GM21737 (cell line): ENCODE data around the gene INSR.
"Not testable (repeated sequence)": the region's sequence is repeated elsewhere in the genome, so short reads cannot be mapped to it uniquely, and the experiment has no call there.

ENCODE experiments used
- ATAC-seq: cut with Tn5 transposase; IDR thresholded peaks from one replicate; pipeline ENCODE4 v1.9.1; 2021; ENCODE audit warnings: mild to moderate bottlenecking, moderate library complexity; ENCODE audit not compliant: unreplicated experiment

The INSR gene

GRCh38 chr19:7258840-7259395 lies 35.3 kb downstream of the INSR start:
- ATAC-seq: no peak

DNA sequence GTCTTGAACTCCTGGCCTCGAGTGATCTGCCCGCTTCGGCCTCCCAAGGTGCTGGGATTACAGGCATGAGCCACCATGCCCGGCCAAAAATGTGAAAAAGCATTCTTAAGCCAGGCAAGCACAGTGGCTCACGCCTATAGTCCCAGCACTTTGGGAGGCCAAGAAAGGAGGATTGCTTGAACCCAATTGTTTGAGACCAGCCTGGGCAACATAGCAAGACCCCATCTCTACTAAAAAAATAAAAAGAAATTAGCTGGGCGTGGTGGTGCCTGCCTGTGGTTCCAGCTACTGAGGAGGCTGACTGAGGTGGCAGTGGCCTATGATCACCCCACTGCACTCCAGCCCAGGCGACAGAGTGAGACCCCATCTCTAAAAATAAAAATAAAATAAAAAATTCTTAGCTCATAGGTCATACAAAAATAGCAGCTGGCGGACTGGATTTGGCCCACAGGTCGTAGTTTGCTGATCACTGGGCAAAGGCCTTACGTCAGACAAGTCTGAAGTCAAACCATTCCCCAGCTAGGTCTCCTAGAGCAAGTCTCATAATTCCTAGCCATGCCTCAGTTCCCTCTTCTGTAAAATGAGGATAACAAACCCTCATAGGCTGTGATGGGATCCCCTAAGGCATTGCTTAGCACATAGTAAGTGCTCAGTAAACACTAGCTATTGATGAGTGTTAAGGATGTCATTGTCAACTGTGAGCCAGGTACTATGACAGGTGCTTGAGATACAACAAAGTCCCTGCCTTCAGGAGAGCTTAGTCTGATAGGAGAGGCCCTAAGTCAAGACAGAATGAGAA lies 36.0 kb downstream of the INSR start:
- no peak for ATAC-seq

DNA sequence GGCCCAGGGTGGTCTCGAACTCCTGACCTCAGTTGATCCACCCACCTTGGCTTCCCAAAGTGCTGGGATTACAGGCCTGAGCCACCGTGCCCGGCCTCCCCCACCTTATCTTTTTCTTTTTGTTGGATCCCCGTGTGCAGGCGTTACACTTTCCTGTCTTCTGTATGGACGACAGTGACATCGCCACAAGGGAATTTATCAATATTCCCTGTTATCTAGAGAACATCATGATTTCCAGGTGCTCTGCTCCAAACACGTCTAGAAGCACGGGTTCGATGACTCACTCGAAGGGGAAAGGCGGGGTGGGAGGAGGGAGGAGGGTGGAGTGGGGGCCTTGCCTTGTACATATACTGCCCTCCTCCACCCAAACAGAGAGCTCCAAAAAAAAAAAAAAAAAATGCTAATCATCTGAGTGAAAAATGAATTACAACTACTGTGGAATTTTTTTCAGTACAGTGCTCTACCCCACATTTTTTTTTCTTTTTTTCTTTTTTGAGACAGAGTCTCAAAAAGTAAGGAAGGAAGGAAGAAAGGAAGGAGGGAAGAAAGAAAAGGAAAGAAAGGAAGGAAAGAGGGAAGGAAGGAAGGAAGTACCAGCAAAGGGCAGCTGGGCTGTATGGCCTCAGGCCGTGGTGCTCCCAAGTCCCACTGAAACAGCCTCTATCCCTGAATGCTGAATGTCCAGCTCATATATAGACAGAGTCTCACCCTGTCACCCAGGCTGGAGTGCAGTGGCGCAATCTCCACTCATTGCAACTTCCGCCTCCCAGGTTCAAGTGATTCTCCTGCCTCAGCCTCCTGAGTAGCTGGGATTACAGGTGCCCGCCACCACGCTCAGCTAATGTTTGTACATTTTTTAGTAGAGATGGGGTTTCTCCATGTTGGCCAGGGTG lies 36.8 kb downstream of the INSR start:
- ATAC-seq: no peak

GRCh38 chr19:7255631-7256030 lies 38.6 kb downstream of the INSR start:
- no peak for ATAC-seq

- no peak for ATAC-seq
Measured at GRCh38 chr19:7255119-7255518, 39.1 kb downstream of the INSR start.

GRCh38 chr19:7254590-7254989 lies 39.6 kb downstream of the INSR start:
- ATAC-seq: no peak

DNA sequence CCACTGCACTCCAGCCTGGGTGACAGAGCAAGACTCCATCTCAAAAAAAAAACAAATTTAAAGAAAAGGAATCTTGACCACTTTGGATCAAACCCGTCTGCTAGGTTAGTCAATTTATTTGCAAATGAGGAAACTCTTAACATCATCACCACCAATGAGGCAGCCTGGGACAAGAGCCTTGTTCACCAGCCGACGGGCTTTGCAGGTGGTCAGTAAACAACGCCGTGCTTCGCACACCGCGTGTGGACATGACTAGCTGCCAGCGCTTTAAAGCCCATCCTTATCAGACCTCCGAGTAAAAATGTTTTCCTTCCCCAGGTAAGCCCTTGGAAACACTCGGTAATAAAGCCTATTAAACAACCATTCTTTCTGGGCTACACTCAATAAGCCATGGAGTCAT lies 41.9 kb downstream of the INSR start:
- ATAC-seq: no peak

DNA sequence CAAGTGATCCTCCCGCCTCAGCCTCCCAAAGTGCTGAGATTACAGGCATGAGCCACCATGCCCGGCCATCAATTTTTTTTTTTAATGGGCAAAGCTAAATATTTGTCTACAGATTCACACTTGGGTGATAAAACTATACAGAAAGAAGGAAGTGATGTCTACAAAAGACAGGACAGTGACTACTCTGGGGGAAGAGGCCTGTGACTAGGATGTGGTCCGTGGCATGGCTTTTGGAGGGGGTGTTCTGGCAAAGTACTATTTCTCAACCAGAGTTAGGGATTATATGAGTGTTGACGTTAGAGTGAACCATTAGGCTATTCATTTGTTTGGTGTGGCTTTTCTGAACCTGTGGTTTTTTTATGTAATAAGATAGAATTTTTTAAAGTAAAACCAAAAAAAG lies 42.7 kb downstream of the INSR start:
- ATAC-seq: no peak

- no peak for ATAC-seq
Measured at GRCh38 chr19:7250951-7251350, 43.3 kb downstream of the INSR start.

DNA sequence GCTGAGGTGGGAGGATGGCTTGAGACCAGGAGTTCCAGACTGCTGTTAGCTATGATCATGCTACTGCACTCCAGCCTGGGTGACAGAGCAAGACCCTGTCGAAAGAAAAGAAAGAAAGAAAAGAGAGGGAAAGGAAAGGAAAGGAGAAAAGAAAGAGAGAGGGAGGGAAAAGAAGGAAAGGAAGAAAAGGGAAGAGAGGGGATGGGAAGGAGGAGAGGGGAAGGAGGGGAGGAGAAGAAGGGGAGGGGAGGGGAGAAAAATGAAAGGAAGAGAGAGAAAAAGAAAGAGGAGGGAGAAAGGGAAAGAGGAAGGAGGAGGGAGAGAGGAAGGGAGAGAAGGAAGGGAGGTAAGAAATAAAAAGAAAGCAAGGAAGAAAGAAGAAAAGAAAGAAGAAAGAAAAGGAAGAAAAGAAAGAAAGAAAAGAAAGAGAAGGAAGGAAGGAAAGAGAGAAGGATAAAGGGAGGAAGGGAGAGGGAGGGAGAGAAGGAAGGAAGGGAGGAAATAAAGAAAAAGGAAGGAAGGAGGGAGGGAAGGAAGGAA lies 44.1 kb downstream of the INSR start:
- ATAC-seq: no peak

GRCh38 chr19:7247155-7247554 lies 47.1 kb downstream of the INSR start:
- no peak for ATAC-seq

DNA sequence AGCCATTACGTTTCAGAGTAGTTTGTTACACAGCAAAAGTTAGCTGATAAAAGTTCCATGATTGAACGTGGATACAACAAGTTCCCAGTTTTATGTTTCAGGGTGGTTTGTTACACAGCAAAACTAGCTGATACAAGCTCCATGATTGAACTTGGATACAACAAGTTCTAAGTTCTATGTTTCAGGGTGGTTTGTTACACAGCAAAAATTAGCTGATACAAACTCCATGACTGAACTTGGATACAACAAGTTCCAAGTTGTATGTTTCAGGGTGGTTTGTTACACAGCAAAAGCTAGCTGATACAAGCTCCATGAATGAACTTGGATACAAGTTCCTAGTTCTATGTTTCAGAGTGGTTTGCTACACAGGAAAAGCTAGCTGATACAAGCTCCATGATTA lies 47.6 kb downstream of the INSR start:
- no peak for ATAC-seq

DNA sequence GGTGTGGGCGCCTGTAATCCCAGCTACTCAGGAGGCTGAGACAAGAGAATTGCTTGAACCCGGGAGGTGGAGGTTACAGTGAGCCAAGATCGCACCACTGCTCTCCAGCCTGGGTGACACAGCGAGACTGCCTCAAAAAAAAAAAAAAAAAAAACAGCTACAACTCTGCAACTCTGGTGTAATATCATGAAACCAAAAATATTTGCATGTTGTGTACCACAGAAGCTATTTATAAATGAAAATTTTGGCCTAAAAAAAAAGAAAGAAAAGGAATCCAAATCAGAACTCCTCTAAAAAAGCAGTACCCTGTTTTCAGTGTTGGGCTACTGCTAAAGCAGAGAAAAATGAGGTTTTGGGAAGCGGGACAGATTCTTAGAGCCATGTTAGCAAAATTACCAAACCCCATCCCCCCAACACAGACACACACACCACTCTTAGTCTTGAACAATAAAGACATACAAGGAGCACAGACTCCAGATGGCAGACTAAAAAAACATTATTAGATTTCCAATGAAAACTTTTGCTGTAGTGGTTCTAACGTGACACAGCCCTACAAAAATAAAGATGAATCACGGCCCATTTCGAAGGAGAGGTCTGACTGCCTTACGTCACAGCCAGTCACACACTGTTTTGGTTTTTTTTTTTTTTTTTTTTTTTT lies 51.5 kb downstream of the INSR start:
- ATAC-seq: no peak

GRCh38 chr19:7238051-7238450 lies 56.2 kb downstream of the INSR start:
- no peak for ATAC-seq

- ATAC-seq: no peak
Measured at GRCh38 chr19:7236153-7236552, 58.1 kb downstream of the INSR start.

DNA sequence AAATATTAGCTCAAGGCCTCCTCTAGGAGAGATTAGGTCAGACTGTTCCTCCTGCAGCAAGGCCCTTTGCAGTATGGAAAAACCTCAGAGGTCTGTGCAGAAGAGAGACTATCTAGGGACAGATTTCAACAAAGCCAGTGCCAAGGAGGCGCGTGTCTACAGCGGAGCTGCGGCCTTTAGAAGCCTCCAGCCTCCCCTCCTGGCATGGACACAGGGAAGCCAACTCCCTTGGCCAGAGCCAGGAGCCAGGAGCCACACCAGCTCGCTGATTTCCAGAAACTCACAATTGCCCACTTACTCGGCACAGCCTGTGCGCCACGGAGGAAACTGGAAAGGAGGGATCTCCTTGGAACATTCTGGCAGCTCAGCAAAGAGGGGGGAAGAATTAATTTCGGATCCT lies 63.4 kb downstream of the INSR start:
- ATAC-seq: no peak

DNA sequence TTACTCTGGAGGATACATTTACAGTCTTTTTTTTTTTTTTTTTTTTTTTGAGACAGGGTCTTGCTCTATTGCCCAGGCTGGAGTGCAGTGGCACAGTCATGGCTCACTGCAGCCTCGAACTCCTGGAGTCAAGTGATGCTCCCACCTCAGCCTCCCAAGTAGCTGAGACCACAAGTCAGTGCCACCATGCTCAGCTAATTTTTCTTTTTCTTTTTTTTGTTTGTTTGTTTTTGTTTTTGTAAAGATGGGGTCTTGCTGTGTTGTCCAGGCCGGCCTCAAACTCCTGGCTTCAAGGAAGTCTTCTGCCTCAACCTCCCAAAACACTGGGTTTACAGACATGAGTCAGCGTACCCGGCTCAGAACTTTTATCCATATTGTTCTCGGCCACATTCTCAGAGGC lies 64.5 kb downstream of the INSR start:
- no peak for ATAC-seq

DNA sequence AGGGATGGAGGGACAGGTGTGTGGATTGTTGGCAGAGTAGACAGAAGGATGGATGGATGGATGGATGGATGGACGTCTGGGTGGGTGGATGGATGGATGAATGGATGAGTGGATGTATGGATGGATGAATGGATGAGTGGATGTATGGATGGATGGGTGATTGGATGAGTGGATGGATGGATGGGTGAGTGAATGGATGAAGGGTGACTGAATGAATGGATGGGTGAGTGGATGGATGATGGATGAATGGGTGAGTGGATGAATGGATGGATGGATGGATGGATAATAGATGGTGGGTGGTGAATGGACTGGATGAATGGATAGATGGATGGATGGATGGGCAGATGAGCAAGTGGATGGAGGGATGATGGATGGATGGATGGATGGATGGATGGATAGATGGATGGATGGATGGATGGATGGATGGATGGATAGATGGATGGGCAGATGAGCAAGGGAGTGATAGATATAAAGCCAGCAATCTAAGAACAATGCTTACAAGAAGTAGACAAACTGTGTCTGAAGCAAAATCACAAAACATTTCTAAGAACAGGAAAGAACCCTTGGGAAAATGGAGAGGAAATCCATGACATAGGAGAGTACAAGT lies 65.2 kb downstream of the INSR start:
- ATAC-seq: no peak

DNA sequence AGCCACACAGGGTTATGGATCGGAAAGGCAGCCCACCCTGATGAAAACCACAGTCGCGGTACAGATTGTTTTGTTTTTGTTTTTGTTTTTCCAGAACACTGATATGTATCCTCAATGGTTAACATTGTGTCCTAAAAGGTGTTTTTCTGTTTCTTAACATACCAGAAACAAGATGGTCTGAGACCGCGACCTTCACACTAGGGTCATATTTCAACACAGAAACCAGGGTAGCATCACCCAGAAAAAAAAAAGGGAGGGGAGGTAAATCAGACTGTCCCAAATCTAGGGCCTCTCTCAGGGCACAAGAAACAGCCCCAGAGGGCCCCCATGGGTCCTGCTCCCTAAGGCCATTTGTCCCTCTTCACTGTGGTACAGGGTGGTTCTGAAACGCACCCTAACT lies 66.5 kb downstream of the INSR start:
- ATAC-seq: no peak

DNA sequence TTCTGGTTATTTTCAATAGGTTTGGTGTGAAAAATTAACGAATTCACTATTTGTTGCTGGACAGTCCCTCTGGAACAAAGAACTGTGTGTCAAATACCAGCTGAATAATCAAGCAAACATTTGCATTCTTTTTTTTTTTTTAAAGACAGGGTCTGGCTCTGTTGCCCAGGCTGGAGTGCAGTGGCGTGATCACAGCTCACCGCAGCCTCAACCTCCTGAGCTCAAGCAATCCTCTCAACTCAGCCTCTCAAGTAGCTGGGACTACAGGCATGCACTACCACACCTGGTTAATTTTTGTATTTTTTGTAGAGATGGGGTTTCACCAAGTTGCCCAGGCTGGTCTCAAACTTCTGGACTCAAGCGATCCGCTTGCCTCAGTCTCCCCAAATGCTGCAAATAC lies 67.1 kb downstream of the INSR start:
- ATAC-seq: not testable (repeated sequence)

GRCh38 chr19:7226739-7227138 lies 67.5 kb downstream of the INSR start:
- ATAC-seq: no peak
